HS-27A (cell line): Measurements from ENCODE around the gene RARB.

Experiments used
- DNase-seq: peaks from one replicate; pipeline ENCODE4 v3.0.0-alpha.2; 2012; ENCODE audit warnings: low read depth, missing footprints

Gene RARB

DNA sequence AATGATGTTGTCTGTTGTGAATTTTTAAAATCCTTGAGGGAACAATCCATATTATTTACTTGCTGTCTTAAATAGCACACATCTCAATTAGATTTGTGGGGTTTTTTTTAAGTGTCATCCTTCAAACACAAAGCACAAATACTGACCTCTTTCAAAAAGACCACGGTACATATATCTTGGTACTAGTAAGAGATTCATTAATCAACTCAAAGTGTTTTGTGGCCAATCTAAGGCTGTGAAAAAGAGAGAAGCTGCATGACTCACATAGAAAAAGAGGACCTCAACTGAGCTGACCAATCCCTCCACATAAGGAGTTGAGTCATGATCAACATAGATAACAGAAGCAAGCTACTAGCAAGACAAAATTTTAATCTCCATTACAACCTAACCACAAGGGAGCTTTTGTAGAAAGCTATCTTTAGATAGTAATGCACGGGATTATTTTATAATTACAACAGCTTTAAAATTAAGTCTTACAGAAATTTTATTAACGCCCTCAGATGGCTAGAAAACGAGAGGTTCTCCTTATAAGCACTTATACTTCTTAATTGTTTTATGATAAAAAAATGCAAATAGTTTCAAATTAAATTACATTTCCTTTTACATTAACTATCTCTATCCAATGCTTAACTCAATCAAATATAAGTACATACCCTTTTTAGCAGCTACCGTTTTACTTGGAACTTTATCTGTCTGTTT is 176.2 kb downstream of the RARB start:
- peak; percentile 47 for DNase-seq

GRCh38 chr3:25610167-25610566 is 182.1 kb downstream of the RARB start:
- DNase-seq = no peak

GRCh38 chr3:25610779-25611178 is 182.7 kb downstream of the RARB start:
- no peak for DNase-seq

- DNase-seq = no peak
These were observed 183.1 kb downstream of the RARB start for GRCh38 chr3:25611193-25611592.

DNA sequence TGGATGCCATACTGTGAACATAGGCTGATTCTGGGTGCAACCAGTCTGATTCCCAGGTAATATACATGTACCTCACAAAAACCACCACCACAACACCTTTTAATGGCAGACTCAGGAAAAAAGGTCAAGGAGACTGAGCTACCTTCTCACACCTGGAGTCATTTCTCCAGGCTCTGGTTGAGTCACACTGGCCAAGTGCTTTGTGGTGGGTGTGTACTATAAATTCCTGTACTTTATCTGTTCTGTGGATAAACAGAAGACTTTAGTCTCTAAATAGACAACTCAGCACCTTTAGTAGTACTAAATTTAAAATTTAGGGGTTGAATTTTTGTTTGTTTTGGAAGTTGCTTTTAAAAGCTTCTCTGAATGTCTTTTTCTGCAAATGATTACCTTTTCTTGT is 190.0 kb downstream of the RARB start:
- DNase-seq = no peak

GRCh38 chr3:25619382-25619781 is 191.3 kb downstream of the RARB start:
- DNase-seq = no peak

DNA sequence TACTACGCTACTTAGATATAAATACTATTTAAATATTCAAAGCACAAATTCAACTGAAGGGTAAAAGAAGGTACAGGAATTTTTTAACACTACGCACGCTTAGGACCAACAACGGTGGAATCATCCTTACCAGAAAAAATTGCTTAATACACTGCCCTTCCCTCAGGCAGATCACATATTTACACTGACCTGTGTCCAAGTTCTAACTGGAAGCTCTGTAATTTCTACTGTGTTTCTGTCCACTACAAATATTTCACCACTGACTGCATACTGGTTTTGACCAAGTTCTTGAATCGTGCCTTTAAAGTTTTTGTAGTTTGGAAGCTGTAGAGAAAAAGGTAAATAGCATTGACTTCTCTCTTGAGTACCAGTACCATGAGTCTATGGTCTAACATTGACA is 192.4 kb downstream of the RARB start:
- DNase-seq = no peak

DNA sequence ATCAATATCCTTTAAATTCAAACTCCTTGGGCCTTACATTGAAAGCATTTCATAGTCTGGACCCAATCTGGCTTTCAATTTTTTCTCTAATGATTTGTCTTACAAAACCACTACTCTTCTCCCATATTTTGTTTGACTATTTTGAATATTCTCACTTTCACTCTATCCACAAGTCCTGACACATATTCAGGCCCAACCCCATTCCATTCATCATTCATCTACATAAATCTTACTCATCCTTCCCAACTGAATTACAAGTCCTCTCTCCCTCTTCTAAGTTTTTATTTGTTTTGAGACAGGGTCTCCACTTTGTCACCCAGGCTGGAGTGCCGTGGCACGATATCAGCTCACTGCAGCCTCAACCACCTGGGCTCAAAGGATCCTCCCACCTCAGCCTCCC is 193.0 kb downstream of the RARB start:
- no peak for DNase-seq

DNA sequence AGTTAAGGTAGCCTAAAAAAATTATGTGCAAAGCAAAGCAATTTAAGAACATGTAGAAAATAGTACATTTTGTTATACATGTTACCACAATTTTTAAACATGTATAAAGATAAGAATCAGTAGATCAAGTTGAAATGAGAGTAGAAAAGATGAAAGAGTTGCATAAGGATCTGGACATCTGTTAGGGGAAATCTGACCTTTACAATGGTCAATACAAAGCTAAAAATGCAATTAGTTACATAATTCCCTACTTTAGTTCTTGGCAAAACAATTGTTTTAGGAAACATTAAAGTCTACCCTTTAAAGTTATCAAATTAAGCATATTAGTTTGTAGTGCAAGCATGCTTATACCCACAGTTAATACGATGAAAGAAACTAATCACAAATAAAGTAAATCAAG is 203.9 kb downstream of the RARB start:
- DNase-seq = no peak

- no peak for DNase-seq
These were observed 205.9 kb downstream of the RARB start for GRCh38 chr3:25633919-25634318.

GRCh38 chr3:25635038-25635437 is 207.0 kb downstream of the RARB start:
- no peak for DNase-seq
